WTC11 (cell line): Measurements from ENCODE around the gene ZNF407. TPM values are rescaled to one million over a fixed set of nuclear protein-coding genes. Genes with fewer than 3 reads are reported as not detected.

ENCODE experiments used
- ATAC-seq: fragments of 200-7000 bp; cut with Tn5 transposase; 2 replicates; pipeline ENCODE4 v1.10.0; 2021; ENCODE audit warnings: mild to moderate bottlenecking, moderate library complexity
- CTCF ChIA-PET: fragments of 300-600 bp; sonication (Branson Sonifier 250); formaldehyde crosslinking; loops from one replicate; lab custom pipeline; 2021; ENCODE audit warnings: antibody characterized with exemption; lab: Charles Lee
- POLR2A ChIA-PET: fragments of 350-600 bp; sonication (Branson Sonifier 250); formaldehyde crosslinking; loops from one replicate; lab custom pipeline; 2021; ENCODE audit warnings: antibody characterized with exemption; lab: Charles Lee
- DNase-seq: peaks from one replicate; pipeline ENCODE4 v3.0.0; 2021; ENCODE audit warnings: low spot score
- H3K27ac Mint-ChIP-seq: 2 replicates; pipeline ENCODE4 v1.8.0; 2021; ENCODE audit warnings: mixed read lengths
- H3K27me3 Mint-ChIP-seq: 2 replicates; pipeline ENCODE4 v1.8.0; 2021; ENCODE audit warnings: low read depth, mild to moderate bottlenecking, moderate library complexity, mixed read lengths
- H3K36me3 Mint-ChIP-seq: 2 replicates; pipeline ENCODE4 v1.8.0; 2021; ENCODE audit warnings: mixed read lengths
- H3K4me1 Mint-ChIP-seq: 2 replicates; pipeline ENCODE4 v1.8.0; 2022; ENCODE audit warnings: mixed read lengths
- H3K4me3 Mint-ChIP-seq: 2 replicates; pipeline ENCODE4 v1.8.0; 2021; ENCODE audit warnings: mild to moderate bottlenecking, moderate library complexity, mixed read lengths
- H3K9me3 Mint-ChIP-seq: 2 replicates; pipeline ENCODE4 v1.8.0; 2021; ENCODE audit warnings: mixed read lengths
- ATF1 ChIP-seq: sonication (generic); formaldehyde crosslinking; IDR thresholded peaks from 2 replicates; pipeline ENCODE4 v1.8.1; 2023; ENCODE audit warnings: mild to moderate bottlenecking, moderate library complexity, missing genetic modification reagents
- ATF3 ChIP-seq: sonication (generic); formaldehyde crosslinking; conservative IDR thresholded peaks from 2 replicates; pipeline ENCODE4 v1.8.1; 2022; ENCODE audit warnings: mild to moderate bottlenecking, missing genetic modification reagents
- ERG ChIP-seq: fragments of 250-450 bp; sonication (Bioruptor Pico); IDR thresholded peaks from 2 replicates; pipeline ENCODE4 v1.8.0; 2021; ENCODE audit warnings: mild to moderate bottlenecking
- FOXJ3 ChIP-seq: sonication (generic); formaldehyde crosslinking; IDR thresholded peaks from 2 replicates; pipeline ENCODE4 v1.9.0; 2021; ENCODE audit warnings: missing genetic modification reagents, mild to moderate bottlenecking, borderline replicate concordance
- HMGXB4 ChIP-seq: sonication (generic); formaldehyde crosslinking; IDR thresholded peaks from 2 replicates; pipeline ENCODE4 v1.8.1; 2023; ENCODE audit warnings: mild to moderate bottlenecking, moderate library complexity, missing genetic modification reagents
- KAT7 ChIP-seq: sonication (generic); formaldehyde crosslinking; IDR thresholded peaks from 2 replicates; pipeline ENCODE4 v1.8.1; 2023; ENCODE audit warnings: missing genetic modification reagents, mild to moderate bottlenecking, borderline replicate concordance
- MAX ChIP-seq: sonication (generic); formaldehyde crosslinking; IDR thresholded peaks from 2 replicates; pipeline ENCODE4 v1.8.0; 2022; ENCODE audit warnings: mild to moderate bottlenecking, missing genetic modification reagents
- PREB ChIP-seq: sonication (generic); formaldehyde crosslinking; IDR thresholded peaks from 2 replicates; pipeline ENCODE4 v1.8.1; 2022; ENCODE audit warnings: mild to moderate bottlenecking, missing genetic modification reagents, moderate library complexity, borderline replicate concordance
- RELA ChIP-seq: sonication (generic); formaldehyde crosslinking; IDR thresholded peaks from 2 replicates; pipeline ENCODE4 v1.8.1; 2022; ENCODE audit warnings: missing genetic modification reagents, mild to moderate bottlenecking, borderline replicate concordance
- TEAD1 ChIP-seq: sonication (generic); formaldehyde crosslinking; IDR thresholded peaks from 2 replicates; pipeline ENCODE4 v1.8.0; 2022; ENCODE audit warnings: mild to moderate bottlenecking, missing genetic modification reagents
- ZBTB21 ChIP-seq: sonication (generic); formaldehyde crosslinking; IDR thresholded peaks from 2 replicates; pipeline ENCODE4 v1.8.1; 2023; ENCODE audit warnings: mild to moderate bottlenecking, missing genetic modification reagents, borderline replicate concordance
- ZNF232 ChIP-seq: sonication (generic); formaldehyde crosslinking; IDR thresholded peaks from 2 replicates; pipeline ENCODE4 v1.8.0; 2022; ENCODE audit warnings: mild to moderate bottlenecking, missing genetic modification reagents
- ZNF512 ChIP-seq: sonication (generic); formaldehyde crosslinking; IDR thresholded peaks from 2 replicates; pipeline ENCODE4 v1.8.1; 2022; ENCODE audit warnings: missing genetic modification reagents, borderline replicate concordance
- total RNA-seq: library from RNA; stranded (reverse); gene quantifications from 3 replicates; pipeline ENCODE4 v1.2.3, GENCODE V29; 2021

The ZNF407 gene
- total RNA-seq, 1 experiment from 2014 or later, result 6.5 TPM

GRCh38 chr18:74836296-74837139 is 238.8 kb downstream of the ZNF407 start (continued):
- TF ChIP-seq MAX (CRISPR knock-in tag) (no peak), RELA (CRISPR knock-in tag) (no peak), ZBTB21 (no peak), ATF3 (CRISPR knock-in tag) (no peak), FOXJ3 (CRISPR knock-in tag) (no peak), ERG (CRISPR knock-in tag) (no peak)

- no peak for ATAC-seq
- TF ChIP-seq ERG (CRISPR knock-in tag), result no peak
- no peak for TF ChIP-seq HMGXB4 (CRISPR knock-in tag)
- no peak for TF ChIP-seq ZNF232
- no peak for TF ChIP-seq ZBTB21
- TF ChIP-seq KAT7 (CRISPR knock-in tag), result no peak
- no peak for TF ChIP-seq TEAD1 (CRISPR knock-in tag)
- TF ChIP-seq, all 79 proteins: peak for 0
- no peaks in the 10 kb centered on the region for H3K9me3 Mint-ChIP-seq
- no peak for DNase-seq
- ChIA-PET POLR2A (interaction anchor here (0.6 kb wide), 1 partner anchor 359 kb away, joined by 4 read pairs; no protein-coding TSS in a partner anchor), CTCF (interaction anchor here (1.2 kb wide), 2 partner anchors 21 to 27 kb away, joined by 3 to 5 read pairs; no protein-coding TSS in a partner anchor)
- no peak overlapping the region for H3K4me3 Mint-ChIP-seq
- H3K36me3 Mint-ChIP-seq, result no peaks in the 10 kb centered on the region
- no peaks in the 10 kb centered on the region for H3K27me3 Mint-ChIP-seq
- no peak overlapping the region for H3K27ac Mint-ChIP-seq
- peaks cover 21% of the 10 kb centered on the region for H3K4me1 Mint-ChIP-seq
Observed at GRCh38 chr18:74840492-74841167, 243.0 kb downstream of the ZNF407 start.

- H3K36me3 Mint-ChIP-seq, result no peaks in the 10 kb centered on the region
- CTCF ChIA-PET, result interaction anchor here (1.2 kb wide), 2 partner anchors 22 to 27 kb away, joined by 3 to 5 read pairs; no protein-coding TSS in a partner anchor
- H3K27me3 Mint-ChIP-seq, result no peaks in the 10 kb centered on the region
- H3K4me1 Mint-ChIP-seq, result peaks cover 16% of the 10 kb centered on the region
- POLR2A ChIA-PET, result no interaction called here
- DNase-seq (no peak), ATAC-seq (peak; percentile 62)
- no peak overlapping the region for H3K4me3 Mint-ChIP-seq
- no peaks in the 10 kb centered on the region for H3K9me3 Mint-ChIP-seq
- no peak for TF ChIP-seq ZNF512
- no peak for TF ChIP-seq ATF1 (CRISPR knock-in tag)
- TF ChIP-seq PREB, result no peak
- no peak for TF ChIP-seq ZNF232
- no peak overlapping the region for H3K27ac Mint-ChIP-seq
Observed at GRCh38 chr18:74841248-74841647, 243.6 kb downstream of the ZNF407 start.
